Epidermal melanocyte (primary cell): Measurements from ENCODE around the gene YWHAQ.
A peak's percentile ranks its signal among the peaks of the same experiment; 100 is the strongest.

Experiments used
- DNase-seq: peaks from one replicate; pipeline ENCODE4 v3.0.0; 2011; ENCODE audit warnings: low spot score; ENCODE audit not compliant: insufficient read length

The YWHAQ gene

GRCh38 chr2:9630736-9631552 lies at the start of gene YWHAQ:
TSS of gene YWHAQ (minus strand) at chr2:9630997. CDS start at chr2:9630452, 545 bp downstream.
- peak; percentile 97 for DNase-seq

- no peak for DNase-seq
Measured at GRCh38 chr2:9680082-9680481, 49.3 kb upstream of the YWHAQ start.

DNA sequence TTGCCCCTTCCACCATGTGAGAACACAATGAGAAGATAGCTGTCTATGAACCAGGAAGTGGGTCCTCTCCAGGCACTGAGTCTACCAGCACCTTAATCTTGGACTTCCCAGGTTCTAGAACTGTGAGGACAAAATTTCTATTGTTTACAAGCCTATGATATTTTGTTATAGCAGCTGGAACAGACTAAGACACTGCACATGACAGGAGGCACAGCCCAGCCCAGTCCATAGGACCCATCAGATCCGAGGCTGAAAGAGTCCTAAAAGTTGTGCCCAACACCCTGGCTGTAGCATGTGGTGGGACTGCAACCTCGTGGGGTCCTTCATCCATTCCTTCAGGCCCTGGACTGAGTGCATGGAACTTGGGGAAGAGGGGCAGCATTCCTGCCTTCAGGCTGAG lies 48.4 kb upstream of the YWHAQ start:
- DNase-seq = no peak

- no peak for DNase-seq
Measured at GRCh38 chr2:9678544-9678943, 47.7 kb upstream of the YWHAQ start.

DNA sequence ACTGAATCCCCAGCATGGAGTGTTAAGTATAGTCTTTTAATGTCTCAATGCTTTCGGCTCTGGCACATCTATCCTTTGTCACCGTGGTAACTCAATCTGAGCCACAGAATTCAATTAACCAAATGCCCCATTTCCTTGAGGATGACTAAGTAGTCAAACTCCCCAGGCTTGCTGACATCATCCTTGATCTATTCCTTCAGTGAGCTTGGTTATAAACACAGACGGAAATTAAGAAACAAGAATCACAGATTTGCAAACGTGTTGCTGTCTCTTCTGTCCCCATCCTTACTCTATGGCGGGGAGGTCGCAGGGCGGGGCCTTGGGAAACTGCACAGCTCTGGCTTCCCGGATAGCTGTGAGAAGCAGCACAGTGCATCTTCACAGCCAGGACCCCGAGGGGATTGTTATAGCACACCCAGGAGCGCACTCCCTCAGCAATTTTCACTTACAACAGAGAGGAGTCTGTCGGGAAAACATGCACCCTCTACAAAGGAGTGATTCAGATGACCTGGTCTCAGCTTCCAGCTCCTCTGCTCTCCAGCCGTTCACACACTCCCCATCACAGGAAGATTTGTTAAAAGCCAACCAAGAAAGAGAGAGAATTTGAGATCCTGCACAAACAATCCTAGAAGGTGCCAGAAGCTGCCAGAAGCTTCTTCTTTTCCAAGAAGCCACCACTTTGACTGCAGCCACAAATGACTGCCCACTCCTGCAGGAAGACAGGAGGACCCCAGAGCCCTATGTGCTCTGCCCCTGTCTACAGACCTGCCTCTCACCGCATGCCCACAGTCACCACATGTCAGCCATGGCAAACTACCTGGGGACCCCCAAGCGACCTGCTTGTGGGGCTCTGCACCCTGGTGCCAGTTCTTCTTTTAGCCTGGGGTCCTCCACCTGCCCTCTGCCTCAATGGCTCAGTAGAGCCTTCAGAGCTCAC lies 44.9 kb upstream of the YWHAQ start:
- DNase-seq = peak; percentile 86

- no peak for DNase-seq
Measured at GRCh38 chr2:9674891-9675414, 44.2 kb upstream of the YWHAQ start.

DNA sequence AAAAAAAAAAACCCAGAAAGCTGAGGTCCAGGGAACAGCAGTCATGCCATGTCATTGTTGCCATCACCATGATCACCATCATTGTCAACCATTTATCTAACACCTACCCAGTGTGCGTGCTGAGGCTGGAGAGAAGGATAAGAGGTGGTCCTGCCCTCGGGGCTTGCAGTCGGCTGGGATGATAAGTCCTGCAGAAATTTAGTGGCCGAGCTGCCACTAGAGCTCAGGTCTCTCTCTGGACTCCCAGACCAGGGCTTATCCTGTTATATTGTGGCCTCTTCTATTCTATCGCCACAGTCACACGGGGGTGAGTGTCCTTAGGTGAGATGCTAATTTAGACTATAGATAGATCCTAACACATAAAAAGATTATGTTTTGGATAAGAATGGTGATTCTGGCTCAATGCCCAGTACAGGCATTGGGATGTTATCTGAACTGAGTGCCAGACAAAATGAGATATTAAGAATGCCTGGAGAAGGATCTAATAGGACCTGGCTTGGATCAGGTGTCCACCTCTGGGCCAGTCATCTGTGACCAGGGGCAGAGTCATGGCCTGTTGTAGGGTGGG lies 43.2 kb upstream of the YWHAQ start:
- DNase-seq = no peak

DNA sequence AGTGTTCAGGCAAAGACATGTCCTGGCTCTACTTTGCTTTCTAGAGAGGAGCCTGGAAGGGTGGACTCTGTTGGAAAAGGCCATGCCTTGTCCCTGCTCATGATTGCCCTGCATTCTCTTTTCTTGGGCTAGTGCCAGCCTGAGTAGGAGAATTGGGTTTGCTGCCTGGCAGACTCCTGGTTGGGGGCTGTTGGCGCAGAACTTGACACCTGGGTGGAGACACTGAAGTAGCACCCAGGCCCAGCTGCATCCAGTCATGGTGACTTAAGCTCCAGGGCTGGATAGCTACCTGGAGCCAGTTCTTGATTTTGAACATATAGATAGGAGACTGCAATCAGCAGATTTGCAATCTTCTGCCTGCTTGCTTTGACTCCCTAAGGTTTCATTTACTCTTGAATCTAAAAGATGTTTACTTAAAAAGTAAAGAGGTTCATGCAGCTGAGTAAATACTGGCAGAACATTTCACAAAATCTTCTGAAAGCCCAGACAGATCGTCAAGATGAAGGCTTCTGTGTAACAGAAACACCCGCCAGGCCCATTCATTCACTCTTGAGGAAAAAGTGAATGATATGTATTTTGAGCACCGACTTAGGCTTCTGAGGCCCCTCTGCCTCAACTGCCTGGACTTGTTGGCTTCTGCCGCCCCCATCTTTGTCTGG lies 38.0 kb upstream of the YWHAQ start:
- no peak for DNase-seq

DNA sequence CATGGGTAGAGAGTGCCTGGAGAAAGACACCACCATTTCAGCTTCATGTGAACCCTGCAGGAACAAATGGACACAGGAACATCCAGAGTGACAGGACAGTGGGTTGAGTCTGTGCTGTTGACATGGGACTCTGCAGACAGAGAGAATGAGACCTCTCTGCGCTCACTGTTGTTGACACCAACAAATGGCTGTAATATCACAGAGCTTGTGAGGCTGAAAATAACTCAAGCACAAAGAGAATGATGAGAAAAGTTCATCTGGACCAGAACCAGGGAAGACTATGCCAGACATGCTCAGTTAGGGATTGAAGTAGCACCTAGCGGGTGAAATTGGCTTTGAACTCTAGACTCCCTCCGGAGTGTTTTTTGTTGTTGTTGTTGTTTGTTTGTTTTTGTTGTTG lies 37.0 kb upstream of the YWHAQ start:
- no peak for DNase-seq

DNA sequence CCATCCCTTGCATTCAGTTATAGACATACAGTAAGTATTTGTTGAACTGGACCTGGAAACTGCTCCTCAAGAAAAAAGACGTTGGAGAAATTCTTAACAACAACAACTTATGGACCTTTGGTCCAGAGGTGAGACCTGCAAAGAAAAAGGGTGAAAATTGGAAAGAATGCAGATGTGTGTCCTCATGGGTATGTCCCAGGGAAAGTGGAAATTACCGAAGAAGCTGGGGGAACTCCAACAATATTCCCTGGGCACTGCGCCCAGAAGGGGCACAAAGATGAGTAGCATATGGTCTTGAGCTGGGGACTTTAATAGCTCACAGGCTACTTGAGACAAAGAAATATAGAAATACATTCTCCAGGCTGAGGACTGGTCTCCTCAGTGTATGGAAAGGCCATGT lies 35.5 kb upstream of the YWHAQ start:
- DNase-seq = no peak

DNA sequence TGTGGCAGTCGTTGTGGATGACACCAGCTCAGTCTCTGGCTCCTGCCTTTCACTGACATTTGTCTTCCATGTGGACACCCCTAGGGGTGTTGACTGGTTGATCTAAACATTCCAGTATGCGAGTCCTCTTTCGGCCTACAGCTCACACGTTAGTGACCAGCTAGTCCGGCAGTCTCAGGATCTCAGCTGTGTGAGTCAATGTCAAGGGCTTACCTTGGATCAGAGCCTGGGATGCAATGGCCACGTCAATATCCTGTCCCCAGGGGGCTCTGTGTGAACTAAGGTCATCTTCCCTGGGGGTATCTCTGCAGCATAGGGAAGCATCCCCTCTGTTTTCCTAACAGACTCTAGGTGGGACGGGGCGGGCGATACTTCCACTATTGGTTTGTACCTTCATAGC lies 35.1 kb upstream of the YWHAQ start:
- DNase-seq = no peak

DNA sequence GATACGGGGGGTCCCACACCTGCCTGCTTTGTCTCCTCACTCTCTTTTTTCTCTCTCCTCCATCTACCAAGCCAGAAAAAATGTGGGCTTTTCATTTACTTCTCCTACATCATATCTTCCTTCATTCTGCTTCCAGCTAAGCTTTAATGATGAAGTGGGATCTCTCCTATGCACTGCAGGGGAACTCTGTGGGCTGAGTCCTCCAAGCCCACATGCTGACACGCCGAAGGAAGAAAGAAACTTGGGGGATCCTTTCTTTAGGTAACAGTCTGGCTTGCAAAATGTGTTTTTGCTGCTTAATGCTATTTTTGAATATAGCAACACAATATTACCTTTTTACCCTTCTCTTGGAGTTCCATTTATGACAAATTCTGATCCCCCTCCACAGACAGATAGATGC lies 33.6 kb upstream of the YWHAQ start:
- no peak for DNase-seq

GRCh38 chr2:9663008-9663879 lies 32.4 kb upstream of the YWHAQ start:
- no peak for DNase-seq

GRCh38 chr2:9661261-9661660 lies 30.5 kb upstream of the YWHAQ start:
- DNase-seq = no peak

- no peak for DNase-seq
Measured at GRCh38 chr2:9660781-9661180, 30.0 kb upstream of the YWHAQ start.

- no peak for DNase-seq
Measured at GRCh38 chr2:9660154-9660553, 29.4 kb upstream of the YWHAQ start.

DNA sequence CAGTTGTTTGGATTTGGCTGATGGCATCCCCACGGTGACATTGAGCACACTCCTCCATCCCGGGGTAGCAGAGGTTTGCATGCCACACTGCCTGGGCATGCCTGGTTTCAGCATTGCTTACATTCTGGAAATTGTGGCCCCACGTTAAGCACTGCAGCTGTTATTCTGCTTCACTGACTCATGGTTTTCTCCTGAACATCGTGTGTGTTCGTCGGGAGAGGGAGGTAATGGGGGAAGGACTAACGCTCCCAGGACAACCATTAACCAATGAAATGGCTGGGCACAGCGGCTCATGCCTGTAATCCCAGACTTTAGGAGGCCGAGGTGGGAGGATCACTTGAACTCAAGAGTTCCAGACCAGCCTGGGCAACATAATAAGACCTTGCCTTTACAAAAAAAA lies 28.2 kb upstream of the YWHAQ start:
- DNase-seq = no peak

GRCh38 chr2:9657731-9658130 lies 26.9 kb upstream of the YWHAQ start:
- no peak for DNase-seq

DNA sequence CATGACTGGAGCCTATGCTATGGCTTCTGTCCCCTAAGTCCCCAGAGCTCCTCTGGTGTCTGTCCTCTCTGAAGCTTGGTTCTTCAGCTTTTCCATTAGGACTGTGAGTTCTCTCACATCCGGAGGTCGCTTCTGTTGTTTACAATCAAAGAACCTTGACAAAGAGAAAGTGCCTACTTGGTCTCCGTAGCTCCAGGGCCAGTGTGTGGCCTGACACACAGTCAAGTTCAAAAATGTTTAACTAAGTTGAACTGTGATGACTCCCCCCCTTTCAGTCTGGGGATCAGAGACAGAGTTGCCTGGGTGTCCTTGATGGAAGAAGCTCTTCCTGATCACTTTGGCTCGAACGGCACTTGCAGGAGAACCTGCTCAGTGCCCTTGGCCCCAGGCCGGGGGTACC lies 26.3 kb upstream of the YWHAQ start:
- no peak for DNase-seq

- peak; percentile 63 for DNase-seq
Measured at GRCh38 chr2:9656270-9656766, 25.5 kb upstream of the YWHAQ start.
